HepG2 (cell line): ENCODE measurements around the gene PPP3R1. TPM values are rescaled to one million over a fixed set of nuclear protein-coding genes. Genes with fewer than 3 reads are reported as not detected.

Source experiments
- ARHGAP35 ChIP-seq: sonication (generic); formaldehyde crosslinking; IDR thresholded peaks from 2 replicates; pipeline ENCODE4 v1.9.0; 2022; ENCODE audit warnings: mild to moderate bottlenecking, inconsistent platforms, moderate library complexity, missing genetic modification reagents, borderline replicate concordance
- CAMTA2 ChIP-seq: sonication (generic); formaldehyde crosslinking; IDR thresholded peaks from 2 replicates; pipeline ENCODE4 v1.4.0; 2020; ENCODE audit warnings: mild to moderate bottlenecking, missing genetic modification reagents, borderline replicate concordance
- CREB3 ChIP-seq: sonication (generic); formaldehyde crosslinking; IDR thresholded peaks from 2 replicates; pipeline ENCODE4 v1.5.0; 2020; ENCODE audit warnings: missing genetic modification reagents
- DDIT3 ChIP-seq: sonication (generic); formaldehyde crosslinking; IDR thresholded peaks from 2 replicates; pipeline ENCODE4 v1.4.0; 2020; ENCODE audit warnings: mild to moderate bottlenecking, missing genetic modification reagents
- DMAP1 ChIP-seq: IDR thresholded peaks from 2 replicates; pipeline ENCODE4 v1.6.1; 2016
- FOXP1 ChIP-seq, 2 experiments: fragments of 450-650 bp in 1 of 2; IDR thresholded peaks; 2 replicates each; pipeline ENCODE4 v1.6.1; 2017 to 2018; ENCODE audit warnings: antibody characterized with exemption in 1 of 2
- GLI4 ChIP-seq: sonication (generic); formaldehyde crosslinking; IDR thresholded peaks from 2 replicates; pipeline ENCODE4 v1.5.1; 2020; ENCODE audit warnings: missing genetic modification reagents, mild to moderate bottlenecking, moderate library complexity, borderline replicate concordance
- HDAC6 ChIP-seq: fragments of 200-600 bp; sonication (generic); IDR thresholded peaks from 2 replicates; pipeline ENCODE4 v1.7.0; 2017; ENCODE audit warnings: mild to moderate bottlenecking, antibody characterized with exemption, low read length, low read depth
- MEIS1 ChIP-seq: sonication (generic); formaldehyde crosslinking; IDR thresholded peaks from 2 replicates; pipeline ENCODE4 v1.9.0; 2021; ENCODE audit warnings: mild to moderate bottlenecking, missing genetic modification reagents, moderate library complexity, borderline replicate concordance
- MXD1 ChIP-seq: sonication (generic); formaldehyde crosslinking; IDR thresholded peaks from 2 replicates; pipeline ENCODE4 v1.4.0; 2020; ENCODE audit warnings: mild to moderate bottlenecking, missing genetic modification reagents
- NFKB2 ChIP-seq: sonication (generic); formaldehyde crosslinking; IDR thresholded peaks from 2 replicates; pipeline ENCODE4 v1.4.0; 2020; ENCODE audit warnings: missing genetic modification reagents, borderline replicate concordance
- PCBP1 ChIP-seq: fragments of 200-400 bp; formaldehyde crosslinking; IDR thresholded peaks from 2 replicates; pipeline ENCODE4 v1.6.1; 2017; ENCODE audit warnings: mild to moderate bottlenecking, low read depth, low read length, borderline replicate concordance
- PITX1 ChIP-seq: sonication (generic); formaldehyde crosslinking; IDR thresholded peaks from 2 replicates; pipeline ENCODE4 v1.5.1; 2020; ENCODE audit warnings: mild to moderate bottlenecking, missing genetic modification reagents
- PRMT3 ChIP-seq: sonication (generic); formaldehyde crosslinking; IDR thresholded peaks from 2 replicates; pipeline ENCODE4 v1.8.1; 2022; ENCODE audit warnings: low read depth, mild to moderate bottlenecking, moderate library complexity, missing genetic modification reagents, borderline replicate concordance
- SRY ChIP-seq: sonication (generic); formaldehyde crosslinking; IDR thresholded peaks from 2 replicates; pipeline ENCODE4 v1.8.0; 2022; ENCODE audit warnings: mild to moderate bottlenecking, missing genetic modification reagents
- TCF7 ChIP-seq: sonication (generic); IDR thresholded peaks from 2 replicates; pipeline ENCODE4 v1.6.1; 2016; ENCODE audit warnings: antibody characterized with exemption, low read depth
- TSC22D2 ChIP-seq: sonication (generic); formaldehyde crosslinking; IDR thresholded peaks from 2 replicates; pipeline ENCODE4 v1.5.1; 2020; ENCODE audit warnings: missing genetic modification reagents, mild to moderate bottlenecking, borderline replicate concordance
- ZBTB3 ChIP-seq: sonication (generic); formaldehyde crosslinking; IDR thresholded peaks from 2 replicates; pipeline ENCODE4 v1.4.0; 2020; ENCODE audit warnings: low read depth, mild to moderate bottlenecking, moderate library complexity, missing genetic modification reagents, borderline replicate concordance
- ZFP36 ChIP-seq: fragments of 150-350 bp; IDR thresholded peaks from 2 replicates; pipeline ENCODE4 v1.6.1; 2018; ENCODE audit warnings: borderline replicate concordance, low read length, low read depth; ENCODE audit not compliant: partially characterized antibody
- ZFY ChIP-seq: sonication (generic); formaldehyde crosslinking; IDR thresholded peaks from 2 replicates; pipeline ENCODE4 v1.4.0; 2020; ENCODE audit warnings: missing genetic modification reagents
- ZNF574 ChIP-seq: sonication (generic); formaldehyde crosslinking; IDR thresholded peaks from 2 replicates; pipeline ENCODE4 v1.4.0; 2020; ENCODE audit warnings: missing genetic modification reagents
- ZNF629 ChIP-seq: sonication (generic); formaldehyde crosslinking; conservative IDR thresholded peaks from 2 replicates; pipeline ENCODE4 v1.5.0; 2020; ENCODE audit warnings: missing genetic modification reagents
- ZNF772 ChIP-seq: sonication (generic); formaldehyde crosslinking; IDR thresholded peaks from 2 replicates; pipeline ENCODE4 v1.5.0; 2020; ENCODE audit warnings: mild to moderate bottlenecking, missing genetic modification reagents
- polyA plus RNA-seq, 8 experiments: library from polyadenylated mRNA; depleted of rRNA in 3 of 8; stranded (reverse) in 7 of 8; unstranded in 1 of 8; fragments of >200 nt; fragmentation: Illumina TruSeq in 4 of 8; extraction: Trizol in 4 of 8; gene quantifications; 2 replicates each; pipeline versions ENCODE4 v1.2.1 to v1.2.3, GENCODE V29; 2011 to 2016; ENCODE audit warnings: low read depth in 4 of 8, missing spikeins in 1 of 8, mixed read lengths in 1 of 8; ENCODE audit not compliant: insufficient read depth in 1 of 8
- total RNA-seq, 5 experiments: library from RNA; depleted of rRNA; stranded (reverse); fragments of >200 nt; fragmentation: Illumina TruSeq; extraction: Trizol; gene quantifications; 2 replicates each; pipeline ENCODE4 v1.2.3, GENCODE V29; 2016; ENCODE audit warnings: low read depth in 1 of 5
- TF ChIP-seq, protein P1 (sequence below): IDR thresholded peaks from 2 replicates; pipeline ENCODE4 v1.6.1; 2016; ENCODE audit warnings: low read depth, borderline replicate concordance

Gene PPP3R1
- total and polyA plus RNA-seq, 2 of the 13 experiments (the other 11 are each of a cell fraction or from before 2014, with no cell fraction given), result 11.6 to 25.7 TPM

GRCh38 chr2:68157402-68158133 lies 94.8 kb downstream of the PPP3R1 start, which contains the start of gene PNO1 (continued):
- TF ChIP-seq CAMTA2 (CRISPR knock-in tag), result 0 out of 2 replicates have a peak, but pooled peaks have one; percentile 15
- peak; percentile 82; the same call in 1 of the 2 replicates for TF ChIP-seq PITX1 (CRISPR knock-in tag)
- TF ChIP-seq PCBP1, result peak; percentile 73; the same call in 1 of the 2 replicates
- TF ChIP-seq NFKB2 (CRISPR knock-in tag), result peak; percentile 80; the same call in 1 of the 2 replicates
- peak; percentile 97 for TF ChIP-seq ZFY (CRISPR knock-in tag)
- TF ChIP-seq GLI4 (CRISPR knock-in tag), result no peak; the same call in 1 of the 2 replicates
- TF ChIP-seq ZNF629 (CRISPR knock-in tag), result no peak
- TF ChIP-seq DMAP1, result peak; percentile 97
- peak; percentile 76; the same call in 1 of the 2 replicates for TF ChIP-seq ZBTB3 (CRISPR knock-in tag)
- 0 out of 2 replicates have a peak, but pooled peaks have one; percentile 18 for TF ChIP-seq TSC22D2 (CRISPR knock-in tag)
- TF ChIP-seq ZNF772 (CRISPR knock-in tag), result peak; percentile 56; the same call in 1 of the 2 replicates
- TF ChIP-seq CREB3 (CRISPR knock-in tag), result peak; percentile 85
- TF ChIP-seq SRY (CRISPR knock-in tag), result peak; percentile 84
- no peak for TF ChIP-seq TCF7
- TF ChIP-seq DDIT3, result no peak
- TF ChIP-seq MXD1 (CRISPR knock-in tag), result peak; percentile 100
- peak; percentile 90; the same call in 1 of the 2 replicates for TF ChIP-seq MEIS1 (CRISPR knock-in tag)
- TF ChIP-seq ZFP36, result no peak
- peak; percentile 77 for TF ChIP-seq ZNF574
- peak; percentile 99; the same call in 1 of the 2 replicates for TF ChIP-seq HDAC6
- 0 out of 2 replicates have a peak, but pooled peaks have one; percentile 23 for TF ChIP-seq PRMT3 (CRISPR knock-in tag)
- TF ChIP-seq ARHGAP35 (CRISPR knock-in tag), result no peak; the same call in 1 of the 2 replicates
- TF ChIP-seq, protein P1, sequence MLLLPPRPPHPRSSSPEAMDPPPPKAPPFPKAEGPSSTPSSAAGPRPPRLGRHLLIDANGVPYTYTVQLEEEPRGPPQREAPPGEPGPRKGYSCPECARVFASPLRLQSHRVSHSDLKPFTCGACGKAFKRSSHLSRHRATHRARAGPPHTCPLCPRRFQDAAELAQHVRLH (CRISPR knock-in tag), result peak; percentile 68; the same call in 1 of the 2 replicates
- no peak for TF ChIP-seq FOXP1 (IDR thresholded peaks at IDR 0.05)
- TF ChIP-seq FOXP1 (CRISPR knock-in tag; IDR thresholded peaks at IDR 0.05), result peak; percentile 10; the same call in 1 of the 2 replicates
